ENCODE data around the gene CCDC192. TPM values are rescaled to one million over a fixed set of nuclear protein-coding genes. Genes with fewer than 3 reads are reported as not detected.

Gene CCDC192
- total and polyA plus RNA-seq, 2 experiments from 2014 or later = 0.40 TPM; not detected in 1

DNA sequence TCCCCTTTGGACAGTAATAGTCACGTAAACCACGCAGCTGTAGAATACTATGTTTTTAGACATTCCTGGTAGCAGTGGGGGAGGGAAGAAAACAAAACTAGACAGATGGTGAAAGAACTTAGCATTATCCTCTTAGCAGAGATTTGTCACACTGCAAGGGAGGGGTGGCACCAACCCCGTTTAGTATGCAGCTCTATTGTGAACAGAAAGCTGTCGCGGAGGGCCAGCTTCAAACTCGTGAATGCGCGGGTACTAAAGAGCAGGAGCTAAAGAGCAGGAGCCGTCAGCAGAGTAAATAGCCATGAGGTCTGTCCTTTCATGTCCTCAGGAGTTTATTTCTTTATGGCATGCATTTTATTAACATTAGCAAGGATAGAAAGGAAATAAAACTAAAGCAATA, 238.5 kb downstream of the CCDC192 start:
- peak overlapping the region; percentile 35; the same call in 1 of the 2 replicates for H3K4me2 ChIP-seq
- H3K36me3 Mint-ChIP-seq (ENCODE audit: low read depth) = no peaks in the 10 kb centered on the region
- no peak overlapping the region for H3K27ac Mint-ChIP-seq
- no peaks in the 10 kb centered on the region for H3F3A ChIP-seq (replicated peaks; ENCODE audit: low read depth)
- no peak overlapping the region for H3K4me3 ChIP-seq
- no peaks in the 10 kb centered on the region for H4K20me1 ChIP-seq (replicated peaks; ENCODE audit: insufficient read depth)
- no peak for TF ChIP-seq ZNF331 (CRISPR knock-in tag; IDR thresholded peaks at IDR 0.05; ENCODE audit: low read depth)
- TF ChIP-seq JUNB (IDR thresholded peaks at IDR 0.05; ENCODE audit: unreplicated experiment) = no peak
- TF ChIP-seq, protein P1, sequence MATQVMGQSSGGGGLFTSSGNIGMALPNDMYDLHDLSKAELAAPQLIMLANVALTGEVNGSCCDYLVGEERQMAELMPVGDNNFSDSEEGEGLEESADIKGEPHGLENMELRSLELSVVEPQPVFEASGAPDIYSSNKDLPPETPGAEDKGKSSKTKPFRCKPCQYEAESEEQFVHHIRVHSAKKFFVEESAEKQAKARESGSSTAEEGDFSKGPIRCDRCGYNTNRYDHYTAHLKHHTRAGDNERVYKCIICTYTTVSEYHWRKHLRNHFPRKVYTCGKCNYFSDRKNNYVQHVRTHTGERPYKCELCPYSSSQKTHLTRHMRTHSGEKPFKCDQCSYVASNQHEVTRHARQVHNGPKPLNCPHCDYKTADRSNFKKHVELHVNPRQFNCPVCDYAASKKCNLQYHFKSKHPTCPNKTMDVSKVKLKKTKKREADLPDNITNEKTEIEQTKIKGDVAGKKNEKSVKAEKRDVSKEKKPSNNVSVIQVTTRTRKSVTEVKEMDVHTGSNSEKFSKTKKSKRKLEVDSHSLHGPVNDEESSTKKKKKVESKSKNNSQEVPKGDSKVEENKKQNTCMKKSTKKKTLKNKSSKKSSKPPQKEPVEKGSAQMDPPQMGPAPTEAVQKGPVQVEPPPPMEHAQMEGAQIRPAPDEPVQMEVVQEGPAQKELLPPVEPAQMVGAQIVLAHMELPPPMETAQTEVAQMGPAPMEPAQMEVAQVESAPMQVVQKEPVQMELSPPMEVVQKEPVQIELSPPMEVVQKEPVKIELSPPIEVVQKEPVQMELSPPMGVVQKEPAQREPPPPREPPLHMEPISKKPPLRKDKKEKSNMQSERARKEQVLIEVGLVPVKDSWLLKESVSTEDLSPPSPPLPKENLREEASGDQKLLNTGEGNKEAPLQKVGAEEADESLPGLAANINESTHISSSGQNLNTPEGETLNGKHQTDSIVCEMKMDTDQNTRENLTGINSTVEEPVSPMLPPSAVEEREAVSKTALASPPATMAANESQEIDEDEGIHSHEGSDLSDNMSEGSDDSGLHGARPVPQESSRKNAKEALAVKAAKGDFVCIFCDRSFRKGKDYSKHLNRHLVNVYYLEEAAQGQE (IDR thresholded peaks at IDR 0.05; ENCODE audit: unreplicated experiment) = no peak
- TF ChIP-seq, protein P2, sequence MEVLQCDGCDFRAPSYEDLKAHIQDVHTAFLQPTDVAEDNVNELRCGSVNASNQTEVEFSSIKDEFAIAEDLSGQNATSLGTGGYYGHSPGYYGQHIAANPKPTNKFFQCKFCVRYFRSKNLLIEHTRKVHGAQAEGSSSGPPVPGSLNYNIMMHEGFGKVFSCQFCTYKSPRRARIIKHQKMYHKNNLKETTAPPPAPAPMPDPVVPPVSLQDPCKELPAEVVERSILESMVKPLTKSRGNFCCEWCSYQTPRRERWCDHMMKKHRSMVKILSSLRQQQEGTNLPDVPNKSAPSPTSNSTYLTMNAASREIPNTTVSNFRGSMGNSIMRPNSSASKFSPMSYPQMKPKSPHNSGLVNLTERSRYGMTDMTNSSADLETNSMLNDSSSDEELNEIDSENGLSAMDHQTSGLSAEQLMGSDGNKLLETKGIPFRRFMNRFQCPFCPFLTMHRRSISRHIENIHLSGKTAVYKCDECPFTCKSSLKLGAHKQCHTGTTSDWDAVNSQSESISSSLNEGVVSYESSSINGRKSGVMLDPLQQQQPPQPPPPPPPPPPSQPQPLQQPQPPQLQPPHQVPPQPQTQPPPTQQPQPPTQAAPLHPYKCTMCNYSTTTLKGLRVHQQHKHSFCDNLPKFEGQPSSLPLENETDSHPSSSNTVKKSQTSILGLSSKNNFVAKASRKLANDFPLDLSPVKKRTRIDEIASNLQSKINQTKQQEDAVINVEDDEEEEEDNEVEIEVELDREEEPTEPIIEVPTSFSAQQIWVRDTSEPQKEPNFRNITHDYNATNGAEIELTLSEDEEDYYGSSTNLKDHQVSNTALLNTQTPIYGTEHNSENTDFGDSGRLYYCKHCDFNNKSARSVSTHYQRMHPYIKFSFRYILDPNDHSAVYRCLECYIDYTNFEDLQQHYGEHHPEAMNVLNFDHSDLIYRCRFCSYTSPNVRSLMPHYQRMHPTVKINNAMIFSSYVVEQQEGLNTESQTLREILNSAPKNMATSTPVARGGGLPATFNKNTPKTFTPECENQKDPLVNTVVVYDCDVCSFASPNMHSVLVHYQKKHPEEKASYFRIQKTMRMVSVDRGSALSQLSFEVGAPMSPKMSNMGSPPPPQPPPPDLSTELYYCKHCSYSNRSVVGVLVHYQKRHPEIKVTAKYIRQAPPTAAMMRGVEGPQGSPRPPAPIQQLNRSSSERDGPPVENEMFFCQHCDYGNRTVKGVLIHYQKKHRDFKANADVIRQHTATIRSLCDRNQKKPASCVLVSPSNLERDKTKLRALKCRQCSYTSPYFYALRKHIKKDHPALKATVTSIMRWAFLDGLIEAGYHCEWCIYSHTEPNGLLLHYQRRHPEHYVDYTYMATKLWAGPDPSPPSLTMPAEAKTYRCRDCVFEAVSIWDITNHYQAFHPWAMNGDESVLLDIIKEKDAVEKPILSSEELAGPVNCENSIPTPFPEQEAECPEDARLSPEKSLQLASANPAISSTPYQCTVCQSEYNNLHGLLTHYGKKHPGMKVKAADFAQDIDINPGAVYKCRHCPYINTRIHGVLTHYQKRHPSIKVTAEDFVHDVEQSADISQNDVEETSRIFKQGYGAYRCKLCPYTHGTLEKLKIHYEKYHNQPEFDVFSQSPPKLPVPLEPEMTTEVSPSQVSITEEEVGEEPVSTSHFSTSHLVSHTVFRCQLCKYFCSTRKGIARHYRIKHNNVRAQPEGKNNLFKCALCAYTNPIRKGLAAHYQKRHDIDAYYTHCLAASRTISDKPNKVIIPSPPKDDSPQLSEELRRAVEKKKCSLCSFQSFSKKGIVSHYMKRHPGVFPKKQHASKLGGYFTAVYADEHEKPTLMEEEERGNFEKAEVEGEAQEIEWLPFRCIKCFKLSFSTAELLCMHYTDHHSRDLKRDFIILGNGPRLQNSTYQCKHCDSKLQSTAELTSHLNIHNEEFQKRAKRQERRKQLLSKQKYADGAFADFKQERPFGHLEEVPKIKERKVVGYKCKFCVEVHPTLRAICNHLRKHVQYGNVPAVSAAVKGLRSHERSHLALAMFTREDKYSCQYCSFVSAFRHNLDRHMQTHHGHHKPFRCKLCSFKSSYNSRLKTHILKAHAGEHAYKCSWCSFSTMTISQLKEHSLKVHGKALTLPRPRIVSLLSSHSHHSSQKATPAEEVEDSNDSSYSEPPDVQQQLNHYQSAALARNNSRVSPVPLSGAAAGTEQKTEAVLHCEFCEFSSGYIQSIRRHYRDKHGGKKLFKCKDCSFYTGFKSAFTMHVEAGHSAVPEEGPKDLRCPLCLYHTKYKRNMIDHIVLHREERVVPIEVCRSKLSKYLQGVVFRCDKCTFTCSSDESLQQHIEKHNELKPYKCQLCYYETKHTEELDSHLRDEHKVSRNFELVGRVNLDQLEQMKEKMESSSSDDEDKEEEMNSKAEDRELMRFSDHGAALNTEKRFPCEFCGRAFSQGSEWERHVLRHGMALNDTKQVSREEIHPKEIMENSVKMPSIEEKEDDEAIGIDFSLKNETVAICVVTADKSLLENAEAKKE (CRISPR knock-in tag; IDR thresholded peaks at IDR 0.05) = no peak
- TF ChIP-seq STAT1 (IDR thresholded peaks at IDR 0.05; ENCODE audit: unreplicated experiment) = no peak
- TF ChIP-seq EZH2 (IDR thresholded peaks at IDR 0.05; ENCODE audit: low read depth, unreplicated experiment) = no peak
- TF ChIP-seq, protein P3, sequence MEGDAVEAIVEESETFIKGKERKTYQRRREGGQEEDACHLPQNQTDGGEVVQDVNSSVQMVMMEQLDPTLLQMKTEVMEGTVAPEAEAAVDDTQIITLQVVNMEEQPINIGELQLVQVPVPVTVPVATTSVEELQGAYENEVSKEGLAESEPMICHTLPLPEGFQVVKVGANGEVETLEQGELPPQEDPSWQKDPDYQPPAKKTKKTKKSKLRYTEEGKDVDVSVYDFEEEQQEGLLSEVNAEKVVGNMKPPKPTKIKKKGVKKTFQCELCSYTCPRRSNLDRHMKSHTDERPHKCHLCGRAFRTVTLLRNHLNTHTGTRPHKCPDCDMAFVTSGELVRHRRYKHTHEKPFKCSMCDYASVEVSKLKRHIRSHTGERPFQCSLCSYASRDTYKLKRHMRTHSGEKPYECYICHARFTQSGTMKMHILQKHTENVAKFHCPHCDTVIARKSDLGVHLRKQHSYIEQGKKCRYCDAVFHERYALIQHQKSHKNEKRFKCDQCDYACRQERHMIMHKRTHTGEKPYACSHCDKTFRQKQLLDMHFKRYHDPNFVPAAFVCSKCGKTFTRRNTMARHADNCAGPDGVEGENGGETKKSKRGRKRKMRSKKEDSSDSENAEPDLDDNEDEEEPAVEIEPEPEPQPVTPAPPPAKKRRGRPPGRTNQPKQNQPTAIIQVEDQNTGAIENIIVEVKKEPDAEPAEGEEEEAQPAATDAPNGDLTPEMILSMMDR (conservative IDR thresholded peaks at IDR 0.05; ENCODE audit: low read depth in 2 of 2) = no peak
- no peak for TF ChIP-seq NANOG (IDR thresholded peaks at IDR 0.05; ENCODE audit: borderline replicate concordance)
- TF ChIP-seq ZNF114 (CRISPR knock-in tag; IDR thresholded peaks at IDR 0.05) = no peak
- TF ChIP-seq, protein P4, sequence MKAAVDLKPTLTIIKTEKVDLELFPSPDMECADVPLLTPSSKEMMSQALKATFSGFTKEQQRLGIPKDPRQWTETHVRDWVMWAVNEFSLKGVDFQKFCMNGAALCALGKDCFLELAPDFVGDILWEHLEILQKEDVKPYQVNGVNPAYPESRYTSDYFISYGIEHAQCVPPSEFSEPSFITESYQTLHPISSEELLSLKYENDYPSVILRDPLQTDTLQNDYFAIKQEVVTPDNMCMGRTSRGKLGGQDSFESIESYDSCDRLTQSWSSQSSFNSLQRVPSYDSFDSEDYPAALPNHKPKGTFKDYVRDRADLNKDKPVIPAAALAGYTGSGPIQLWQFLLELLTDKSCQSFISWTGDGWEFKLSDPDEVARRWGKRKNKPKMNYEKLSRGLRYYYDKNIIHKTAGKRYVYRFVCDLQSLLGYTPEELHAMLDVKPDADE (IDR thresholded peaks at IDR 0.05) = no peak
- TF ChIP-seq CREB1 (CRISPR knock-in tag; IDR thresholded peaks at IDR 0.05; ENCODE audit: low read depth) = no peak
- DNase-seq (ENCODE audit: low spot score) = no peak
- no peaks in the 10 kb centered on the region for H3K79me2 ChIP-seq (replicated peaks; ENCODE audit: insufficient read depth)
- H3K4me1 ChIP-seq (ENCODE audit: insufficient read depth) = peaks cover 16% of the 10 kb centered on the region
- H3K27me3 Mint-ChIP-seq (ENCODE audit: insufficient read depth, low read depth, poor library complexity) = peaks cover 18% of the 10 kb centered on the region
- H3K9me3 Mint-ChIP-seq = no peaks in the 10 kb centered on the region
- H3K4me3 Mint-ChIP-seq = no peak overlapping the region; the same call in 2 of the 3 replicates
- peaks cover 18% of the 10 kb centered on the region for H3K4me1 Mint-ChIP-seq
- peaks cover 20% of the 10 kb centered on the region for H3K27me3 ChIP-seq (ENCODE audit: insufficient read depth)
- no peak overlapping the region for H2AFZ ChIP-seq
- H3K9me2 ChIP-seq (ENCODE audit: insufficient read depth) = no peaks in the 10 kb centered on the region
- ATAC-seq = peak; percentile 53; the same call in 2 of the 3 replicates
- H3K27ac ChIP-seq (ENCODE audit: low read depth) = no peak overlapping the region
- no peaks in the 10 kb centered on the region for H3K36me3 ChIP-seq (ENCODE audit: insufficient read depth)
